HL-60 (cell line): ENCODE data around the gene RNF138.

Experiments
- GABPA ChIP-seq: IDR thresholded peaks from 2 replicates; pipeline ENCODE4 v1.6.1; 2012; ENCODE audit warnings: low read depth
- POLR2AphosphoS5 ChIP-seq: IDR thresholded peaks from 2 replicates; pipeline ENCODE4 v1.6.1; 2012; ENCODE audit warnings: low read depth
- REST ChIP-seq: IDR thresholded peaks from 2 replicates; pipeline ENCODE4 v1.6.1; 2012; ENCODE audit warnings: low read depth; ENCODE audit not compliant: insufficient replicate concordance
- TF ChIP-seq, protein P1 (sequence below): IDR thresholded peaks from one replicate; pipeline ENCODE4 v1.5.1; 2011; ENCODE audit warnings: low read length, control low read depth, inconsistent platforms; ENCODE audit not compliant: insufficient read depth

DNA sequence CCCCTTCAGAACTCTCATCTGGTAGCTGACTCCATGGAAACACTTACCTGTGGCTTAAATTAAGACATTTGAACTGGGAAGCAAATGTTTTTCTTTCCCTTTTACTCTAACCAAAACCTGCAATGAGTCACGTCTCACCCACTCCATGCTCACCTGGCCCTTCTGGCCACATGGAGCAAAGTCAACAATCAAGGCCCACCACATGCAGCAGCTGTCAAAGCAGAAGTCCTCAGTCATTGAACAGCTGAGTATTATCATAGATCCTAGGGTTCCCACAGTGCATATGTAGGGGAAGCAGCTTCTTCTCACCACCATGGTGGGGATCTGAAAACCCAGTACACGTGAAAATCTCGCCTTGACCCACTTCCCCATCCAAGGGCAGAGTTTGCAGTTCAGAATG, 85.9 kb downstream of the RNF138 start:
- TF ChIP-seq, protein P1, sequence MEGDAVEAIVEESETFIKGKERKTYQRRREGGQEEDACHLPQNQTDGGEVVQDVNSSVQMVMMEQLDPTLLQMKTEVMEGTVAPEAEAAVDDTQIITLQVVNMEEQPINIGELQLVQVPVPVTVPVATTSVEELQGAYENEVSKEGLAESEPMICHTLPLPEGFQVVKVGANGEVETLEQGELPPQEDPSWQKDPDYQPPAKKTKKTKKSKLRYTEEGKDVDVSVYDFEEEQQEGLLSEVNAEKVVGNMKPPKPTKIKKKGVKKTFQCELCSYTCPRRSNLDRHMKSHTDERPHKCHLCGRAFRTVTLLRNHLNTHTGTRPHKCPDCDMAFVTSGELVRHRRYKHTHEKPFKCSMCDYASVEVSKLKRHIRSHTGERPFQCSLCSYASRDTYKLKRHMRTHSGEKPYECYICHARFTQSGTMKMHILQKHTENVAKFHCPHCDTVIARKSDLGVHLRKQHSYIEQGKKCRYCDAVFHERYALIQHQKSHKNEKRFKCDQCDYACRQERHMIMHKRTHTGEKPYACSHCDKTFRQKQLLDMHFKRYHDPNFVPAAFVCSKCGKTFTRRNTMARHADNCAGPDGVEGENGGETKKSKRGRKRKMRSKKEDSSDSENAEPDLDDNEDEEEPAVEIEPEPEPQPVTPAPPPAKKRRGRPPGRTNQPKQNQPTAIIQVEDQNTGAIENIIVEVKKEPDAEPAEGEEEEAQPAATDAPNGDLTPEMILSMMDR = no peak
- TF ChIP-seq REST (no peak), POLR2AphosphoS5 (no peak), GABPA (no peak)
